PFSK-1 (cell line): ENCODE measurements around the gene ANGPTL4.
A peak's percentile ranks its signal among the peaks of the same experiment; 100 is the strongest.

ENCODE experiments used
- FOXP2 ChIP-seq: optimal IDR thresholded peaks from 2 replicates; pipeline ENCODE3; 2011; ENCODE audit warnings: borderline replicate concordance, control low read depth, inconsistent platforms; ENCODE audit not compliant: insufficient read depth; ENCODE audit errors: extremely low read length, extremely low read depth
- POLR2AphosphoS5 ChIP-seq: IDR thresholded peaks from 2 replicates; pipeline ENCODE4 v1.6.1; 2012; ENCODE audit warnings: low read depth, mild to moderate bottlenecking, control low read depth, low read length, moderate library complexity
- SIN3A ChIP-seq: IDR thresholded peaks from 2 replicates; pipeline ENCODE4 v1.6.1; 2012; ENCODE audit warnings: mild to moderate bottlenecking, low read length, moderate library complexity, borderline replicate concordance; ENCODE audit not compliant: insufficient read depth
- TAF1 ChIP-seq: IDR thresholded peaks from 2 replicates; pipeline ENCODE4 v1.6.1; 2012; ENCODE audit warnings: low read length, control low read depth, borderline replicate concordance; ENCODE audit not compliant: insufficient read depth
- TF ChIP-seq, protein P1 (sequence below), 2 experiments: IDR thresholded peaks; 2 replicates each; pipeline versions ENCODE4 v1.6.1 to v1.8.0; 2011 to 2012; ENCODE audit warnings: low read depth in 2 of 2, low read length in 2 of 2, control low read depth in 1 of 2, inconsistent platforms in 1 of 2, mild to moderate bottlenecking in 1 of 2, moderate library complexity in 1 of 2; ENCODE audit not compliant: insufficient read depth in 1 of 2

ANGPTL4 gene

DNA sequence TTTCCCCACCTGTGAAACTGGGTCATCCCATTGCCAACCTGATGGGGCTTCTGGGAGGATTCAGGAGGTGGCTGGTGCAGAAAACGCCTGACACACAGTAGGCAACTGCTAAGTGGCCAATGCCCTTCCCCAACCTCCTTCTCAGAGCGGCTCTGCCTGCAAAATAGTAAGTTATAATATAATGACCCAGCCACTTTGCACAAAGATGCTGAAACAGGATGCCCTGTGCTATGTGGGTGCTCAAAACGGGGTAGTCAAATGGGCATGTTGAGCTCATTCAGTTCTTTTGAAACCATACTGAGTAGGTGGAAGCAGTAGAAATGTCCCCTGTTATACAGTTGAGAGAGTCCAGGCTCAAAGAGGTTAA is 49.7 kb downstream of the ANGPTL4 start:
- TF ChIP-seq POLR2AphosphoS5 (no peak), SIN3A (no peak), FOXP2 (no peak), TAF1 (no peak)
- TF ChIP-seq, protein P1, sequence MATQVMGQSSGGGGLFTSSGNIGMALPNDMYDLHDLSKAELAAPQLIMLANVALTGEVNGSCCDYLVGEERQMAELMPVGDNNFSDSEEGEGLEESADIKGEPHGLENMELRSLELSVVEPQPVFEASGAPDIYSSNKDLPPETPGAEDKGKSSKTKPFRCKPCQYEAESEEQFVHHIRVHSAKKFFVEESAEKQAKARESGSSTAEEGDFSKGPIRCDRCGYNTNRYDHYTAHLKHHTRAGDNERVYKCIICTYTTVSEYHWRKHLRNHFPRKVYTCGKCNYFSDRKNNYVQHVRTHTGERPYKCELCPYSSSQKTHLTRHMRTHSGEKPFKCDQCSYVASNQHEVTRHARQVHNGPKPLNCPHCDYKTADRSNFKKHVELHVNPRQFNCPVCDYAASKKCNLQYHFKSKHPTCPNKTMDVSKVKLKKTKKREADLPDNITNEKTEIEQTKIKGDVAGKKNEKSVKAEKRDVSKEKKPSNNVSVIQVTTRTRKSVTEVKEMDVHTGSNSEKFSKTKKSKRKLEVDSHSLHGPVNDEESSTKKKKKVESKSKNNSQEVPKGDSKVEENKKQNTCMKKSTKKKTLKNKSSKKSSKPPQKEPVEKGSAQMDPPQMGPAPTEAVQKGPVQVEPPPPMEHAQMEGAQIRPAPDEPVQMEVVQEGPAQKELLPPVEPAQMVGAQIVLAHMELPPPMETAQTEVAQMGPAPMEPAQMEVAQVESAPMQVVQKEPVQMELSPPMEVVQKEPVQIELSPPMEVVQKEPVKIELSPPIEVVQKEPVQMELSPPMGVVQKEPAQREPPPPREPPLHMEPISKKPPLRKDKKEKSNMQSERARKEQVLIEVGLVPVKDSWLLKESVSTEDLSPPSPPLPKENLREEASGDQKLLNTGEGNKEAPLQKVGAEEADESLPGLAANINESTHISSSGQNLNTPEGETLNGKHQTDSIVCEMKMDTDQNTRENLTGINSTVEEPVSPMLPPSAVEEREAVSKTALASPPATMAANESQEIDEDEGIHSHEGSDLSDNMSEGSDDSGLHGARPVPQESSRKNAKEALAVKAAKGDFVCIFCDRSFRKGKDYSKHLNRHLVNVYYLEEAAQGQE (IDR thresholded peaks at IDR 0.05; ENCODE audit: insufficient read depth in 1 of 2, low read depth in 2 of 2, low read length in 2 of 2), result no peak

- TF ChIP-seq FOXP2 (no peak), SIN3A (no peak), POLR2AphosphoS5 (no peak)
- TF ChIP-seq, protein P1 (IDR thresholded peaks at IDR 0.05; ENCODE audit: insufficient read depth in 1 of 2, low read depth in 2 of 2, low read length in 2 of 2), result no peak
Measured at GRCh38 chr19:8416796-8417195, 52.8 kb downstream of the ANGPTL4 start.

DNA sequence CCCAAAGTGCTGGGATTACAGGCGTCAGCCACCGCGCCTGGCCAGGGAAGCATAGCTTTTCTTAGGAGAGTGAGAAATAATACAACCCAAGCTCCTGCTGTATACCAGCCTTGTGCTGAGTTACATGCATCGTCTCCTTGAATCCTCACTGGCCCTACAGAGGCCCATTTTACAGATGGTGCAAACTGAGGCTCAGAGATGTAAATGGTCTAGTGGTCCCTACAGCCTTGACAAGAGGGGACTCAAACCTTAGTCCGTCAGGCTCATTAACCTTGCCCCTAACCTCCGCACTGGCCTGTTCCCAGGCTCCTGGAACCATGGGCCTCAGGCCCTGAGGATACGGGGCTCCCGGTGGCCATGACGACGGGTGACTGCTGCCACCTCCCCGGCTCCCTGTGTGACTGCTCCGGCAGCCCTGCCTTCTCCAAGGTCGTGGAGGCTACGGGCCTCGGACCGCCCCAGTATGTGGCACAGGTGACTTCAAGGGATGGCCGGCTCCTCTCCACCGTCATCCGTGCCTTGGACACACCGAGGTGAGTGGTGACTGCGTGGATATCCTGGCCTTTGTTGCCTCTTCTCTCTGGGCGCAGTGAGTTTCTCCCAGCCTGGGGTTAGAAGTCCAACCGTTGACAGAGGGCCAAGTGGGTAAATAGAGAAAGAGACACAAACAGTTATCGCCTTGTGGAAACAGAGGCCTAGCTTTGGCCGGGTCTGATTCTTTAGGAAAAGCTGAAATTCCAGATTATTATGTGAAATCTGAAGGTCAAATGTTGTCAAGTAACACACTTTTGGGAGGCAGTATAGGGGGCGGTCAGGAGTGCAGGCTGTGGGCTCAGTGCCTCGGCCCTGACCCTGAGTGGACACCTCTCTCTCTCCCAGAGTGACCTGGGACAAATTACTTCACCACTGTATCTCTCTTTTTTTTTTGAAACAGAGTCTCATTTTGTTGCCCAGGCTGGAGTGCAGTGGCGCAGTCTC is 57.8 kb downstream of the ANGPTL4 start:
- TF ChIP-seq, protein P1 (IDR thresholded peaks at IDR 0.05; ENCODE audit: insufficient read depth in 1 of 2, low read depth in 2 of 2, low read length in 2 of 2), result no peak
- TF ChIP-seq FOXP2 (no peak), POLR2AphosphoS5 (no peak), SIN3A (no peak), TAF1 (no peak)

DNA sequence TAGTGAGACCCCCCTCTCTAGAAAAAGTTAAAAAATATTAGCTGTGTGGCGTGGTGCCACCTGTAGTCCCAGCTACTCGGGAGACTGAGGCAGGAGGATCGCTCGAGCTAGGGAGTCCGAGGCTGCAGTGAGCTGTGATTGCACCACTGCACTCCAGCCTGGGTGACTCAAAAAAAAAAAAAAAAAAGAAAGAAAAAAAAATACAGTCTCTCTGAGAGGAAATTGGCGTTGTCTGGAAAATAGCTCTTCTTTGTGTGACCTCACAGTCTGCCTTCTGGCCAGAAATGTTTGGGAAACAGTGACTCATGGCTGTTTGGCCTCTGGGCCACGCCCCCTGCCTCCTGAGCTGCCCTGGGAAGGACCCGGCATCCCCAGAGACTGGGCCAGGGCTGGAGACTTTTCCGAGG is 59.9 kb downstream of the ANGPTL4 start:
- TF ChIP-seq, protein P1 (IDR thresholded peaks at IDR 0.05; ENCODE audit: insufficient read depth in 1 of 2, low read depth in 2 of 2, low read length in 2 of 2), result 0 out of 4 replicates have a peak, but pooled peaks of 1 of the 2 experiments have one; percentile 8
- TF ChIP-seq SIN3A (0 out of 2 replicates have a peak, but pooled peaks have one; percentile 11), POLR2AphosphoS5 (no peak), TAF1 (0 out of 2 replicates have a peak, but pooled peaks have one; percentile 18), FOXP2 (no peak)
